Fibroblast of lung (primary cell): ENCODE results near the gene MC5R. TPM values are rescaled to one million over a fixed set of nuclear protein-coding genes. Genes with fewer than 3 reads are reported as not detected.

Source experiments
- DNase-seq, 2 donors: peaks; one replicate each; pipeline versions ENCODE4 v3.0.0 to v3.0.0-alpha.2; 2010; ENCODE audit warnings: low read depth in 2 of 2
- H2AFZ ChIP-seq: 2 replicates; pipeline ENCODE4 v1.5.1; 2012; ENCODE audit warnings: low read length, control low read depth, inconsistent platforms
- H3K27ac ChIP-seq: 2 replicates; pipeline ENCODE4 v1.5.1; 2011; ENCODE audit warnings: low read length, control low read depth; ENCODE audit not compliant: insufficient read depth
- H3K27me3 ChIP-seq: 2 replicates; pipeline ENCODE4 v1.5.1; 2011; ENCODE audit warnings: mild to moderate bottlenecking, low read length; ENCODE audit not compliant: control insufficient read depth, insufficient read depth
- H3K36me3 ChIP-seq: 2 replicates; pipeline ENCODE4 v1.5.1; 2011; ENCODE audit warnings: low read length; ENCODE audit not compliant: control insufficient read depth, insufficient read depth
- H3K4me1 ChIP-seq: 2 replicates; pipeline ENCODE4 v1.5.1; 2011; ENCODE audit warnings: low read length; ENCODE audit not compliant: control insufficient read depth, insufficient read depth; ENCODE audit errors: extremely low read depth
- H3K4me2 ChIP-seq: 2 replicates; pipeline ENCODE4 v1.5.1; 2011; ENCODE audit warnings: low read length, control low read depth; ENCODE audit not compliant: insufficient read depth; ENCODE audit errors: extremely low read depth
- H3K4me3 ChIP-seq, 4 experiments: fragments of 200-600 bp in 1 of 4; sonication (generic) in 1 of 4; replicated peaks in 1 of 4; 2 replicates each; pipeline ENCODE4 v1.5.1; 2011 to 2016; ENCODE audit warnings: low read length in 4 of 4, low read depth in 3 of 4, mild to moderate bottlenecking in 3 of 4, control low read depth in 2 of 4, inconsistent platforms in 1 of 4, mixed read lengths in 1 of 4; ENCODE audit not compliant: insufficient read depth in 1 of 4; ENCODE audit errors: control extremely low read depth in 1 of 4
- H3K79me2 ChIP-seq: 2 replicates; pipeline ENCODE4 v1.5.1; 2012; ENCODE audit warnings: mild to moderate bottlenecking, low read length, inconsistent platforms; ENCODE audit not compliant: control insufficient read depth, insufficient read depth
- H3K9ac ChIP-seq: 2 replicates; pipeline ENCODE4 v1.5.1; 2011; ENCODE audit warnings: mild to moderate bottlenecking, low read length, control low read depth; ENCODE audit not compliant: insufficient read depth
- H3K9me3 ChIP-seq: 2 replicates; pipeline ENCODE4 v1.5.1; 2012; ENCODE audit warnings: low read depth, low read length; ENCODE audit not compliant: control insufficient read depth, insufficient read depth
- H4K20me1 ChIP-seq: 2 replicates; pipeline ENCODE4 v1.5.1; 2011; ENCODE audit warnings: low read length; ENCODE audit not compliant: control insufficient read depth, insufficient read depth; ENCODE audit errors: extremely low read depth
- EZH2 ChIP-seq: IDR thresholded peaks from 2 replicates; pipeline ENCODE4 v1.5.1; 2012; ENCODE audit warnings: low read length, control low read depth, mild to moderate bottlenecking; ENCODE audit errors: missing control alignments
- polyA minus RNA-seq: library from RNA; depleted of rRNA, polyadenylated mRNA; stranded (reverse); fragments of >200 nt; gene quantifications from 2 replicates; pipeline ENCODE4 v1.2.3, GENCODE V29; 2011; ENCODE audit warnings: low replicate concordance
- polyA plus RNA-seq, 2 donors: library from polyadenylated mRNA; depleted of rRNA in 1 of 2; stranded (reverse) in 1 of 2; unstranded in 1 of 2; fragments of >200 nt; gene quantifications; 2 replicates each; pipeline ENCODE4 v1.2.1, GENCODE V29; 2011 to 2012; ENCODE audit warnings: missing spikeins in 1 of 2
- total RNA-seq: library from RNA; depleted of rRNA; stranded (reverse); fragments of >200 nt; gene quantifications from 2 replicates; pipeline ENCODE4 v1.2.1, GENCODE V29; 2014
- TF ChIP-seq, protein P1 (sequence below), 2 donors: IDR thresholded peaks in 1 of 2; conservative IDR thresholded peaks in 1 of 2; 1 replicate in 1 of 2; 2 replicates in 1 of 2; pipeline ENCODE4 v1.5.1; 2011 to 2012; ENCODE audit warnings: low read length in 2 of 2, control low read depth in 1 of 2, inconsistent platforms in 1 of 2, low read depth in 1 of 2, mild to moderate bottlenecking in 1 of 2

The MC5R gene
- total RNA-seq (not detected in 2 replicates), polyA plus RNA-seq (not detected in 2 replicates), polyA minus RNA-seq (0.79 TPM in 1 of 2 replicates, not detected in the other)
- polyA plus RNA-seq (2012) = not detected in 2 replicates

DNA sequence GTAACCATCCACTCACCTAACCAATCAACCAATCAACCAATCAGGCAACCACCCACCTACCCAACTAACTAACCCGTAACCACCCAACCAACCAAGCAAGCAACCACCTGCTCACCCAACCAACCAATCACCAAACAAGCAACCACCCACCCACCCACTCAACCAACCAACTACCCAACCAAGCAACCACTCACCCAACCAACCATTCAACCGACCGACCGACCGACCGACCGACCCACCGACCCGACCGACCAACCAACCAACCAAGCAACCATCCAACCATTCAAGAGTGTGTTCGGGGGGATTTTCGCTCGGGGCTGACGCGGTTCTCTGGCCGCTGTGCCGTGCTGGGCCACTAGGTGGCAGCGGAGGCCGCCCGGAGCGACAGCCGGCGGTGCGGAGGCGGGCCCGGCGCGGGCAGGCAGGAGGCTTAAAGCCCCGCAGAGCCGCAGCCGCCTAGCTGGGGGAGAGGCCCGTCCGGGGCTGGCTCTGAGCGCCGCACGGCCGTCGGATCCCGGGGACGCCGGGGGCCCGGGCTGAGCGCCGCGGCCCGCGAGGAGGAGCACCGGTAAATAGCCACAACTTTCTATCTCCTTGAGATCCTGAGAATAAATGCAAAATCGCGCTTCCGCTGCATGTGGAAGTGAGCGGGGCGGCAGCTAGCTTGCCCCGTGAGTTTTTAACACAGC lies at the start of gene MC5R:
Gene MC5R (plus strand): TSS at position 443 of the 689 bp plus-strand sequence. CDS start 1,617 bp downstream, outside the sequence.
- Histone ChIP-seq H3K9ac (no peak within 1 kb of the TSS), H3K79me2 (no peaks in the 10 kb centered on the region), H3K27ac (no peak within 1 kb of the TSS), H3K4me1 (no peaks in the 10 kb centered on the region), H3K9me3 (no peaks in the 10 kb centered on the region), H4K20me1 (no peaks in the 10 kb centered on the region), H3K4me2 (peak within 1 kb of the TSS; percentile 59), H2AFZ (peak within 1 kb of the TSS; percentile 20), H3K4me3 (peak within 1 kb of the TSS in 3 of 4 experiments; percentile 20 to 53 (median 21)), H3K36me3 (no peaks in the 10 kb centered on the region), H3K27me3 (no peaks in the 10 kb centered on the region)
- DNase-seq = peak; percentile 21 to 25
- TF ChIP-seq EZH2 = no peak
- TF ChIP-seq, protein P1, sequence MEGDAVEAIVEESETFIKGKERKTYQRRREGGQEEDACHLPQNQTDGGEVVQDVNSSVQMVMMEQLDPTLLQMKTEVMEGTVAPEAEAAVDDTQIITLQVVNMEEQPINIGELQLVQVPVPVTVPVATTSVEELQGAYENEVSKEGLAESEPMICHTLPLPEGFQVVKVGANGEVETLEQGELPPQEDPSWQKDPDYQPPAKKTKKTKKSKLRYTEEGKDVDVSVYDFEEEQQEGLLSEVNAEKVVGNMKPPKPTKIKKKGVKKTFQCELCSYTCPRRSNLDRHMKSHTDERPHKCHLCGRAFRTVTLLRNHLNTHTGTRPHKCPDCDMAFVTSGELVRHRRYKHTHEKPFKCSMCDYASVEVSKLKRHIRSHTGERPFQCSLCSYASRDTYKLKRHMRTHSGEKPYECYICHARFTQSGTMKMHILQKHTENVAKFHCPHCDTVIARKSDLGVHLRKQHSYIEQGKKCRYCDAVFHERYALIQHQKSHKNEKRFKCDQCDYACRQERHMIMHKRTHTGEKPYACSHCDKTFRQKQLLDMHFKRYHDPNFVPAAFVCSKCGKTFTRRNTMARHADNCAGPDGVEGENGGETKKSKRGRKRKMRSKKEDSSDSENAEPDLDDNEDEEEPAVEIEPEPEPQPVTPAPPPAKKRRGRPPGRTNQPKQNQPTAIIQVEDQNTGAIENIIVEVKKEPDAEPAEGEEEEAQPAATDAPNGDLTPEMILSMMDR (conservative IDR thresholded peaks at IDR 0.05 in 1 of 2, IDR thresholded peaks at IDR 0.05 in 1 of 2; ENCODE audit: low read depth in 1 of 2, low read length in 2 of 2) = peak; percentile 62 to 81

DNA sequence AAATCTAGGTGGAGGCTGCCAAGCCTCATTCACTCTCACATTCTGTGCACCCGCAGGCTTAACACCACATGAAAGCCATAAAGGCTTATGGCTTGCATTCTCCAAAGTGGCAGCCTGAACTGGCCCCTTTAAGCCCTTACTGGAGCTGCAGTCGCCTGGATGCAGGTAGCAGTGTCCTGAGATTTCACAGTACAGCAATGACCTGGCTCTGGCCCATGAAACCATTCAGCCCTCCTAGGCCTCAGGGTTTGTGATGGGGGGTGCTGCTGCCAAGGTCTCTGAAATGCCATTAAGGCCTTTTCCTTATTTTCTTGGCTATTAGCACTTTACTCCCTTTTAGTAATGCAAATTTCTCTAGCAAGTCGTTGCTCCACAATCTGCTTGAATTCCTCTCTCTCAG lies 48.9 kb upstream of the MC5R start:
- Histone ChIP-seq H2AFZ (no peak overlapping the region), H3K27ac (no peak overlapping the region), H4K20me1 (no peaks in the 10 kb centered on the region), H3K36me3 (no peaks in the 10 kb centered on the region), H3K9me3 (no peaks in the 10 kb centered on the region), H3K79me2 (no peaks in the 10 kb centered on the region), H3K27me3 (no peaks in the 10 kb centered on the region), H3K9ac (no peak overlapping the region), H3K4me3 (no peak overlapping the region), H3K4me2 (no peak overlapping the region), H3K4me1 (no peaks in the 10 kb centered on the region)
- TF ChIP-seq, protein P1 (conservative IDR thresholded peaks at IDR 0.05 in 1 of 2, IDR thresholded peaks at IDR 0.05 in 1 of 2; ENCODE audit: low read depth in 1 of 2, low read length in 2 of 2) = no peak
- no peak for TF ChIP-seq EZH2
- no peak for DNase-seq

DNA sequence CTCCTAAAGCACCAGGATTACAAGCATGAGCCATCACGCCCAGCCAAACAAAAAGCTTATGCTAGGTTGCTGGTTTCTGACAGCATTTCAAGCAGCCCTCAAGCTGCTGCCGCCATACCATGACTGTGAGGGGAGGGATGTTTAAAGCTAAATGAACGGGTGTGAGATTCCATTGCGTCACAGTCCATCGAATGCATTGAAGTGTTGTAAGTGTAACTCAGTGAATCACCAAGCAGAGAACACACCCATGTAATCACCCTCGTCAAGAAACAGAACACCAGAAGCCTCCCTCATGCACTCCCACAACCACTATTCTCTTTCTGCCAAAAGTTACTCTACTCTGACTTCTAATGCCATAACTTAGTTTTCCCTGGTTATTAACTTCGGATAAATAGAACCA lies 32.8 kb upstream of the MC5R start:
- Histone ChIP-seq H3K27me3 (no peaks in the 10 kb centered on the region), H3K4me1 (no peaks in the 10 kb centered on the region), H3K27ac (no peak overlapping the region), H3K36me3 (no peaks in the 10 kb centered on the region), H3K9me3 (no peaks in the 10 kb centered on the region), H4K20me1 (no peaks in the 10 kb centered on the region), H3K4me3 (no peak overlapping the region), H3K9ac (no peak overlapping the region), H2AFZ (no peak overlapping the region), H3K4me2 (no peak overlapping the region), H3K79me2 (no peaks in the 10 kb centered on the region)
- TF ChIP-seq EZH2 = no peak
- TF ChIP-seq, protein P1 (conservative IDR thresholded peaks at IDR 0.05 in 1 of 2, IDR thresholded peaks at IDR 0.05 in 1 of 2; ENCODE audit: low read depth in 1 of 2, low read length in 2 of 2) = no peak
- DNase-seq = peak; percentile 11 to 16
